Daoy (cell line): ENCODE results near the gene ATXN1. TPM values are rescaled to one million over a fixed set of nuclear protein-coding genes. Genes with fewer than 3 reads are reported as not detected.
"Not testable (repeated sequence)": the region's sequence is repeated elsewhere in the genome, so short reads cannot be mapped to it uniquely, and the experiment has no call there.

Experiments
- DNase-seq: peaks from one replicate; pipeline ENCODE4 v3.0.0-alpha.2; 2015; ENCODE audit warnings: low read depth
- total RNA-seq: library from RNA; depleted of rRNA; stranded (reverse); fragments of >200 nt; shearing (Covaris generic); gene quantifications from 2 replicates; pipeline ENCODE4 v1.2.3, GENCODE V29; 2014

Gene ATXN1
- total RNA-seq, 1 experiment from 2014 or later, result 33.8 TPM

- not testable (repeated sequence) for DNase-seq
These were observed 370.3 kb downstream of the ATXN1 start for GRCh38 chr6:16390909-16391450.

- DNase-seq, result no peak
These were observed 371.6 kb downstream of the ATXN1 start for GRCh38 chr6:16389642-16390041.

- no peak for DNase-seq
These were observed 372.8 kb downstream of the ATXN1 start for GRCh38 chr6:16388488-16388887.

GRCh38 chr6:16386057-16386456 is 375.2 kb downstream of the ATXN1 start:
- no peak for DNase-seq

GRCh38 chr6:16383607-16384206 is 377.6 kb downstream of the ATXN1 start:
- no peak for DNase-seq

- not testable (repeated sequence) for DNase-seq
These were observed 379.3 kb downstream of the ATXN1 start for GRCh38 chr6:16381968-16382367.

GRCh38 chr6:16380220-16380809 is 380.9 kb downstream of the ATXN1 start:
- DNase-seq, result no peak

- not testable (repeated sequence) for DNase-seq
These were observed 382.9 kb downstream of the ATXN1 start for GRCh38 chr6:16378360-16378759.

GRCh38 chr6:16377470-16377869 is 383.8 kb downstream of the ATXN1 start:
- DNase-seq, result no peak

GRCh38 chr6:16375843-16376242 is 385.4 kb downstream of the ATXN1 start:
- DNase-seq, result no peak

- no peak for DNase-seq
These were observed 386.1 kb downstream of the ATXN1 start for GRCh38 chr6:16375206-16375605.

- DNase-seq, result no peak
These were observed 386.6 kb downstream of the ATXN1 start for GRCh38 chr6:16374461-16375200.

GRCh38 chr6:16374016-16374415 is 387.2 kb downstream of the ATXN1 start:
- no peak for DNase-seq

- no peak for DNase-seq
These were observed 389.1 kb downstream of the ATXN1 start for GRCh38 chr6:16372029-16372776.

- no peak for DNase-seq
These were observed 389.9 kb downstream of the ATXN1 start for GRCh38 chr6:16371401-16371800.

GRCh38 chr6:16370943-16371342 is 390.3 kb downstream of the ATXN1 start:
- no peak for DNase-seq

GRCh38 chr6:16369989-16370388 is 391.3 kb downstream of the ATXN1 start:
- DNase-seq, result no peak

- DNase-seq, result no peak
These were observed 392.0 kb downstream of the ATXN1 start for GRCh38 chr6:16369140-16369745.

- DNase-seq, result no peak
These were observed 393.7 kb downstream of the ATXN1 start for GRCh38 chr6:16367571-16367970.

- DNase-seq, result no peak
These were observed 397.5 kb downstream of the ATXN1 start for GRCh38 chr6:16363749-16364148.

- no peak for DNase-seq
These were observed 398.3 kb downstream of the ATXN1 start for GRCh38 chr6:16362819-16363589.
